DOHH2 (cell line): ENCODE measurements around the gene TXNDC11.

ENCODE experiments used
- EZH2phosphoT487 ChIP-seq: fragments of 200-600 bp; sonication (generic); IDR thresholded peaks from 2 replicates; pipeline ENCODE4 v1.6.1; 2017; ENCODE audit warnings: borderline replicate concordance, mild to moderate bottlenecking, antibody characterized with exemption, low read length, moderate library complexity, mixed read lengths
- TF ChIP-seq, protein P1 (sequence below): fragments of 200-600 bp; sonication (generic); IDR thresholded peaks from one replicate; pipeline ENCODE4 v1.5.1; 2014; ENCODE audit warnings: antibody characterized with exemption, mild to moderate bottlenecking, low read depth, low read length; ENCODE audit not compliant: poor library complexity, severe bottlenecking

DNA sequence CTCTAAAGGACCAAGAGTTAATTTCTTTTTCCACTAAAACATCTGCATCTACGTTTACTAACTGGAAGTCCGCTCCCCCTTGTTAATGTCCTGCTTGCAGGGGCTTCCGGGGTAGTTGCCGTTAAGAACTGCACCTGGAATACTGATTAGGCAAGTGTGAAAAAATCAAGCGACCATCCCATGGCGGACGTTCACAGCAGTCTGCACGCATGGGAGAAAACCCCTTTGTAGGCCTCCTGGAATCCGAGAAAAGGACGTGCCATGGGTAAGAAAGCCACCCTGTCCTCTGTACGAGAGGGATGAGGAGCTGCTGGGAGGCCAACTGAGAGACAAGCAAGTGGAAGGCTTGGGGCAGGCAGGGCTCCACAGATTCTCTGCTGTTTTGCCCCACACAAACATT, 59.5 kb downstream of the TXNDC11 start:
- TF ChIP-seq, protein P1, sequence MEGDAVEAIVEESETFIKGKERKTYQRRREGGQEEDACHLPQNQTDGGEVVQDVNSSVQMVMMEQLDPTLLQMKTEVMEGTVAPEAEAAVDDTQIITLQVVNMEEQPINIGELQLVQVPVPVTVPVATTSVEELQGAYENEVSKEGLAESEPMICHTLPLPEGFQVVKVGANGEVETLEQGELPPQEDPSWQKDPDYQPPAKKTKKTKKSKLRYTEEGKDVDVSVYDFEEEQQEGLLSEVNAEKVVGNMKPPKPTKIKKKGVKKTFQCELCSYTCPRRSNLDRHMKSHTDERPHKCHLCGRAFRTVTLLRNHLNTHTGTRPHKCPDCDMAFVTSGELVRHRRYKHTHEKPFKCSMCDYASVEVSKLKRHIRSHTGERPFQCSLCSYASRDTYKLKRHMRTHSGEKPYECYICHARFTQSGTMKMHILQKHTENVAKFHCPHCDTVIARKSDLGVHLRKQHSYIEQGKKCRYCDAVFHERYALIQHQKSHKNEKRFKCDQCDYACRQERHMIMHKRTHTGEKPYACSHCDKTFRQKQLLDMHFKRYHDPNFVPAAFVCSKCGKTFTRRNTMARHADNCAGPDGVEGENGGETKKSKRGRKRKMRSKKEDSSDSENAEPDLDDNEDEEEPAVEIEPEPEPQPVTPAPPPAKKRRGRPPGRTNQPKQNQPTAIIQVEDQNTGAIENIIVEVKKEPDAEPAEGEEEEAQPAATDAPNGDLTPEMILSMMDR: no peak
- TF ChIP-seq EZH2phosphoT487: no peak
